Thoracic aorta (tissue), 2 donors: ENCODE measurements around the gene ERCC6. TPM values are rescaled to one million over a fixed set of nuclear protein-coding genes. Genes with fewer than 3 reads are reported as not detected.

Experiments used
- ATAC-seq: fragments of 150-250 bp; one replicate; pipeline ENCODE4 v1.8.0; 2017; ENCODE audit warnings: low read depth; ENCODE audit not compliant: insufficient number of reproducible peaks, low FRiP score
- DNase-seq: peaks from one replicate; pipeline ENCODE4 v3.0.0-alpha.2; 2020; ENCODE audit warnings: low spot score
- H3K27ac ChIP-seq, 2 donors: fragments of 200-600 bp; sonication (generic); 1 replicate in 1 of 2; 2 replicates in 1 of 2; pipeline ENCODE4 v1.5.1; 2016; ENCODE audit warnings: mild to moderate bottlenecking in 2 of 2, moderate library complexity in 2 of 2
- H3K27me3 ChIP-seq: fragments of 200-600 bp; sonication (generic); replicated peaks from 2 replicates; pipeline ENCODE4 v1.6.0; 2016; ENCODE audit warnings: mild to moderate bottlenecking; ENCODE audit not compliant: insufficient read depth
- H3K36me3 ChIP-seq: fragments of 200-600 bp; sonication (generic); one replicate; pipeline ENCODE4 v1.5.1; 2016
- H3K4me1 ChIP-seq, 2 donors: fragments of 200-600 bp; sonication (generic); 1 replicate in 1 of 2; 2 replicates in 1 of 2; pipeline versions ENCODE4 v1.5.1 to v1.6.0; 2016; ENCODE audit warnings: low read depth in 2 of 2, mild to moderate bottlenecking in 1 of 2; ENCODE audit not compliant: control insufficient read depth in 1 of 2
- H3K4me3 ChIP-seq: fragments of 200-600 bp; sonication (generic); 2 replicates; pipeline ENCODE4 v1.5.1; 2016; ENCODE audit warnings: mild to moderate bottlenecking
- H3K9me3 ChIP-seq: fragments of 200-600 bp; sonication (generic); 2 replicates; pipeline ENCODE4 v1.5.1; 2016
- total RNA-seq, 2 donors: library from RNA; depleted of rRNA; stranded (reverse); fragments of >200 nt; gene quantifications; one replicate each; pipeline versions ENCODE4 v1.1.0 to v1.2.3, GENCODE V29; 2016
- TF ChIP-seq, protein P1 (sequence below): fragments of 200-600 bp; sonication (generic); IDR thresholded peaks from one replicate; pipeline ENCODE4 v1.5.1; 2019; ENCODE audit warnings: antibody characterized with exemption

The ERCC6 gene
- total RNA-seq, 2 donors from 2014 or later, result 37.7 to 50.4 TPM

DNA sequence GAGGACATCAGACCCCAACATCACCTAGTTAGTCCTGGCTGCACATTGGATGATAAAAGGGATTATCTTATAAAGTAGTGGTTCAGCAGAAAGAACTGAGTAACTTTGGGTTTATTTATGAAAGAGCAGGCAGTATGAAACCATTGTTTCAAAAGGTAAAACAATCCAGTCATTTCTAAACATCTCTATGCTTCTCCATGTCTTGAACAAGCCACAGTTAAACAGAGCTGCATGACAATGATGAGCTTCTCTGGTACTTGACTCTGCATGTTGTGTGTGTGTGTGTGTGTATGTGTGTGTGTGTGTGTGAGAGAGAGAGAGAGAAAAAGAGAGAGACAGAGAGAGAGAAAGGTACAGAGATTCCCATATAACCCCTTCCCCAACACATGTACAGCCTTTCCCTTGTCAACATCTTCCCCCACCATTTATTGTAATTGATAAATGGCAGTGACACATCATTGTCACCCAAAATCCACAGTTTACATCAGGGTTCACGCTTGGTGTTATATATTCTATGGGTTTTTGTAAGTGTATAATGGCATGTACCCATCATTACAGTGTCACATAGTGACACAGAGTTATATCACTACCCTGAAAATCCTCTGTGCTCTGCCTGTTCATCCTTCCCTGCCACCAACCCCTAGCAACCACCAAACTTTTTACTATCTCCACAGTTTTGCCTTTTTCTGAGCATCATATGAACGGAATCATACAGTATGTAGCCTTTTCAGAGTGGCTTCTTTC lies 38.4 kb upstream of the ERCC6 start:
- TF ChIP-seq, protein P1, sequence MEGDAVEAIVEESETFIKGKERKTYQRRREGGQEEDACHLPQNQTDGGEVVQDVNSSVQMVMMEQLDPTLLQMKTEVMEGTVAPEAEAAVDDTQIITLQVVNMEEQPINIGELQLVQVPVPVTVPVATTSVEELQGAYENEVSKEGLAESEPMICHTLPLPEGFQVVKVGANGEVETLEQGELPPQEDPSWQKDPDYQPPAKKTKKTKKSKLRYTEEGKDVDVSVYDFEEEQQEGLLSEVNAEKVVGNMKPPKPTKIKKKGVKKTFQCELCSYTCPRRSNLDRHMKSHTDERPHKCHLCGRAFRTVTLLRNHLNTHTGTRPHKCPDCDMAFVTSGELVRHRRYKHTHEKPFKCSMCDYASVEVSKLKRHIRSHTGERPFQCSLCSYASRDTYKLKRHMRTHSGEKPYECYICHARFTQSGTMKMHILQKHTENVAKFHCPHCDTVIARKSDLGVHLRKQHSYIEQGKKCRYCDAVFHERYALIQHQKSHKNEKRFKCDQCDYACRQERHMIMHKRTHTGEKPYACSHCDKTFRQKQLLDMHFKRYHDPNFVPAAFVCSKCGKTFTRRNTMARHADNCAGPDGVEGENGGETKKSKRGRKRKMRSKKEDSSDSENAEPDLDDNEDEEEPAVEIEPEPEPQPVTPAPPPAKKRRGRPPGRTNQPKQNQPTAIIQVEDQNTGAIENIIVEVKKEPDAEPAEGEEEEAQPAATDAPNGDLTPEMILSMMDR, result no peak
- ATAC-seq (no peak), DNase-seq (no peak)
- Histone ChIP-seq H3K27ac (no peak overlapping the region), H3K27me3 (no peaks in the 10 kb centered on the region), H3K9me3 (no peaks in the 10 kb centered on the region), H3K4me3 (no peak overlapping the region), H3K36me3 (no peaks in the 10 kb centered on the region), H3K4me1 (peaks cover 4 to 12% of the 10 kb centered on the region in 2 donors)

DNA sequence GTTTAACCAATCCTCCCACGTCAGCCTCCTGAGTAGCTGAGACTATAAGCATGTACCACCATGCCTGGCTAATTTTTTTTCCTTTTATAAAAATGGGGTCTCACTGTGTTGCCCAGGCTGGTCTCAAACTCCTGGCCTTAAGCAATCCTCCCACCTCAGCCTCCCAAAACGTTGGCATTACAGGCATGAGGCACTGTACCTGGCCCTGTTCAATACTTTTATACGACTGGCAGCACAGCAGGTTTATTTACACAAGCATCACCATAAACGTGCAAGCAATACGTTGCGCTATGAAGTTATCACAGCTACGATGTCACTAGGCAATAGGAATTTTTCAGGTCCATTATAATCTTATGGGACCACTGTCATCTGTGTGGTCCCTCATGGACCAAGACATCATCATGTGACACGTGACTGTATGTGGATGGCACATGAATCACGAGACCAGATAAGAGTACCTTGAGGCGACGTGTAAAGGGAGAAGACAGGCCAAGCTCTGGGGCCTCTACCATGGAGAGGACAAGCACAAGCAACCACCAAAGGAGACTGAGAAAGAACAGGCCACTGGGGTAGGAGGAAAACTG lies 36.7 kb upstream of the ERCC6 start:
- TF ChIP-seq, protein P1, result no peak
- no peak overlapping the region for H3K4me3 ChIP-seq
- no peak for DNase-seq
- no peaks in the 10 kb centered on the region for H3K36me3 ChIP-seq
- ATAC-seq, result no peak
- H3K9me3 ChIP-seq, result no peaks in the 10 kb centered on the region
- H3K27me3 ChIP-seq, result no peaks in the 10 kb centered on the region
- H3K4me1 ChIP-seq, result peaks cover 4 to 12% of the 10 kb centered on the region in 2 donors
- no peak overlapping the region for H3K27ac ChIP-seq

DNA sequence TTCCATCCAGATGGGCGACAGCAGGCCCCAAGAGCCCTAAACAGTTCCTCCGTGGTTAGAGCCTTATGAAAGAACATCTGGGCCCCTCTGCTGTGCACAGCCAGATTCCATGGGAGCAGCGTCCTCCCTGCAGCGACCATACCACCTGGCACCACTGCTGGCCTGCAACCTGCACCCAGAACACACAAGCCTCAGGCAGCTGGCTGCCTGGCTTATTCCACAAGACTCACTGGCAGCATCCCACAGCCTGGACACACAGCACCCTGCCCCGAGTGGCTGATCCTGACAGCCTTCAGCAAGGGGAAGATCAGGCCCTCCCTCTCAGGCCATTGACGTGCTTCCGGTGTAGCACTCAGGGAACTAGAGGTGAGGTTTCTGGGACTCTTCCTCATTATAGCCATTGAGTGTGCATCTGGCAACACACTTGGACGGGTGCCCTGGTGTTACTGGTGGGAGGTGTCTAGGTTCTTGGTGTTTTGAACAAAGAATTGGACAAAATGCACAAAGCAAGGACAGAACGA lies 33.7 kb upstream of the ERCC6 start:
- TF ChIP-seq, protein P1, result no peak
- no peak for DNase-seq
- no peaks in the 10 kb centered on the region for H3K27me3 ChIP-seq
- no peaks in the 10 kb centered on the region for H3K36me3 ChIP-seq
- no peak overlapping the region for H3K27ac ChIP-seq
- H3K4me1 ChIP-seq, result no peaks in the 10 kb centered on the region
- H3K4me3 ChIP-seq, result no peak overlapping the region
- H3K9me3 ChIP-seq, result no peaks in the 10 kb centered on the region
- no peak for ATAC-seq

DNA sequence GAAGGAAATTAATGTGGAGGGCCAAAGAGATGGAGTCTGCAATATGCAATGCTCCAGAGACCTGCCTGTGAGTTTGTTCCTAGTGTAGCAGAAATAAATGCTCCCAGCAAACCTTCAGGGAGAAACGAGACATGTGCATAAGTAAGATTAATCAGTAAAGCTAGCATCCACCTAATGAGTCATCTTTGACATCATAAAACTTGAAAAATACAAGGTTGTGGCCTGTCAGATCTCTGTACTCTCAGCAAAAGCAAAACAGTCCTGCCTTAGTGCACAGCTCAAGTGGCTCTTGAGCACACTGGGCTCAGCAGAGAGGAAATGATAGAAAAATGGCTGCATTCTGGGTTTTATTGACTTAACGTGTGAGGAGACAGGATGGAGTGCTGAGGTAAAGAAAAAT lies 32.5 kb upstream of the ERCC6 start:
- H3K9me3 ChIP-seq, result no peaks in the 10 kb centered on the region
- no peak overlapping the region for H3K4me3 ChIP-seq
- TF ChIP-seq, protein P1, result no peak
- H3K4me1 ChIP-seq, result no peaks in the 10 kb centered on the region
- H3K36me3 ChIP-seq, result no peaks in the 10 kb centered on the region
- H3K27ac ChIP-seq, result no peak overlapping the region
- no peak for DNase-seq
- no peaks in the 10 kb centered on the region for H3K27me3 ChIP-seq
- ATAC-seq, result no peak

DNA sequence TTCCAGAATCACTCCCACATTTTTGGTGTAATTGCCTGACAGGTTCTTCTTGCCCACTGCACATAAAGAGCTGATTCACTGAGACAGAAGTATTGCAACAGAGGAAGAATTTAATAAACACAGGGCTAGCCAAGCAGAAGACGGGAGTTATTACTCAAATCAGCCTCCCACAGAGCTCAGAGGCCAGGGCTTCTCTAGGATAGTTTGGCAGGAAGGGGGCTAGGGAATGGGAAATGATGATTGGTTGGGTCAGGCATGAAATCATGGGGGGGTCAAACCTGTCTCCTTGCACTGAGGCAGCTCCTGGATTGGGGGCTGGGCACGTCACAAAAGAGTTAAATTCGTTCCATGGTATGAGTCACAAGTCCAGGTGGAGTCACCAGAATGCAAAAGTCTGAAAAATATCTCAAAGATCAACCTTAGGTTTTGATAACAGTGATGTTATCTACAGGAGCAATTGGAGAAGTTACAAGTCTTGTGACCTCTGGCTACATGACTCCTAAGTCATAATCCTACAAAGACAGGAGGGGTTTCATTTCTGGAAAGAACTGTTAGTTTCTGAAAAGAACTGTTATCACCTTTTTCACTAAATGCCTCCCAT lies 30.2 kb upstream of the ERCC6 start:
- Histone ChIP-seq H3K4me3 (no peak overlapping the region), H3K36me3 (no peaks in the 10 kb centered on the region), H3K27ac (no peak overlapping the region), H3K9me3 (no peaks in the 10 kb centered on the region), H3K4me1 (peaks cover 0 to under 1% of the 10 kb centered on the region in 2 donors), H3K27me3 (no peaks in the 10 kb centered on the region)
- TF ChIP-seq, protein P1, result no peak
- DNase-seq (no peak), ATAC-seq (no peak)
